NCI-H2196 treated with DMSO at 0.1 percent for 48 hours (cell line): ENCODE data around the gene C1QTNF3.

ENCODE experiments used
- DNase-seq: peaks from one replicate; lab custom pipeline; 2025; ENCODE audit not compliant: unreplicated experiment; lab: John Stamatoyannopoulos, UW

The C1QTNF3 gene

GRCh38 chr5:34022121-34022705 is 20.8 kb downstream of the C1QTNF3 start:
- no peak for DNase-seq

GRCh38 chr5:34021334-34021733 is 21.7 kb downstream of the C1QTNF3 start:
- no peak for DNase-seq

DNA sequence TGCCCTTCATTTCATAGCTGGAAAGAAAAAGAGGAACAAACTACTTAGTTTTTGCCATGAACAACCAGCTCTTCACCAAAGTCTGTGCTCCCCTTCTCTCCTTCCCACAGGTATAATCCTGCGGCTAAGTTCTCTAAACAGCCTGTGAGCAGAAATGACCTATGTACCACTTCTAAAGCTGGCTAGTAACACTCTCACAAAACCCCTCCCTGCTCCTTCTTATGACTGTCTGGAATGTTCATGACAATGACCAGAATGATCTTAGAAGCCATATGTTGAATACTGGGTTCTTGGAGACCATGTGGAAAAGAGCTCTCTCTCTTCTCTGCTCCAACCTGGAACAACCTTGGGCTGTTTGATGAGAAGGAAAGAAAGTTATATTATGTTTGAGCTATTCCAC is 22.3 kb downstream of the C1QTNF3 start:
- DNase-seq, result no peak

DNA sequence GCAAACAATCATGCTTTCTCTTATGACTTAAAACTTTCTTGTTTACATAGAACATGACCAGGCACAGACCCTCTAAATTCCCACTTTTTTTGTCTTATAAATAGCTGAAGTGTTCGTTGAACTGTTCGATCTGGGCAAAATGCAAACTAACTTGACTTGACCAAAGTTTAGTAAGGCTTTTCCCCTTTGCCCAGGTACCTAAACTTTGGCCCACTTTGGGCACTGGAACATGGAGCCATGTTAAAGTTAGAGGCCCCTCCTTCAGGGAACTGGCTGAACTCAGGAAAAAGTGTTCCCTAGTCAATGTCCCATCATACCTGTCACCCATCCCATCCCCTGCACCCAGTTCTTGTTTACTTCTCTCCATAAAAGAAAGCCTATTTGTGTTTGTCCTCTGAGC is 25.8 kb downstream of the C1QTNF3 start:
- DNase-seq, result no peak

GRCh38 chr5:34016750-34017149 is 26.3 kb downstream of the C1QTNF3 start:
- no peak for DNase-seq

- no peak for DNase-seq
These were observed 26.8 kb downstream of the C1QTNF3 start for GRCh38 chr5:34016222-34016621.

GRCh38 chr5:34015120-34015822 is 27.7 kb downstream of the C1QTNF3 start:
- no peak for DNase-seq

DNA sequence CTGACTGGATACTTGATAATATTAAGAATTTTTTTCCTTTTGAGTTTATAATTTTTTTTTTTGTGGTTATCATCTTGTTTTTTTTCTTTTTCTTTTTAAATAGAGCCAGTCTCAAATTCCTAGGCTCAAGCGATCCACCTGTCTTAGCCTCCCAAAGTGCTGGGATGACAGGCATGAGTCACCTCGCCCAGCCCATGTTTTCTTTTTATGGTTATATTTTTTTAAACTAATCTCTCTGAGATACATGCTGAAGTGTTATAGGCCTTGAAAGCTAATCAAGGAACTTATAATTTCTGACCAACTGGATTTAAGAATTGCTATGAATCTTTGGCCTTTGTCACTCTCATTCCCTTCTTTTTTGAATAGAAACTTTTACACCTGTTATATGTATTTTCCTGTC is 28.4 kb downstream of the C1QTNF3 start:
- DNase-seq, result no peak

DNA sequence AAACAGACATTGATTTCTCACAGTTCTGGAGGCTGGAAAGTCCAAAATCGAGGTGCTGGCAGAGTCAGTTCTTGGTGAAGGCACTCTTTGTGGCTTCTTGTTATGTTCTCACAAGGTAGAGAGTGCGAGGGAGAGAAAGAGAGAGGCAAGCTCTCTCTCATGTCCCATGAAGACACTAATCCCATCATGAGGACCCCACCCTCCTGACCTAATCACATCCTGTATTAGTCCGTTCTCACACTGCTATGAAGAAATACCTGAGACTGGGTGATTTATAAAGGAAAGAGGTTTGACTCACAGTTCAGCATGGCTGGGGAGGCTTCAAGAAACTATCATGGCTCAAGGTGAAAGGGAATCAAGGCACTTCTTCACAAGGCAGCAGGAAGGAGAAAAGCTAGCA is 29.5 kb downstream of the C1QTNF3 start:
- DNase-seq, result no peak

GRCh38 chr5:34012791-34013190 is 30.2 kb downstream of the C1QTNF3 start:
- no peak for DNase-seq

- no peak for DNase-seq
These were observed 31.5 kb downstream of the C1QTNF3 start for GRCh38 chr5:34011536-34011935.

DNA sequence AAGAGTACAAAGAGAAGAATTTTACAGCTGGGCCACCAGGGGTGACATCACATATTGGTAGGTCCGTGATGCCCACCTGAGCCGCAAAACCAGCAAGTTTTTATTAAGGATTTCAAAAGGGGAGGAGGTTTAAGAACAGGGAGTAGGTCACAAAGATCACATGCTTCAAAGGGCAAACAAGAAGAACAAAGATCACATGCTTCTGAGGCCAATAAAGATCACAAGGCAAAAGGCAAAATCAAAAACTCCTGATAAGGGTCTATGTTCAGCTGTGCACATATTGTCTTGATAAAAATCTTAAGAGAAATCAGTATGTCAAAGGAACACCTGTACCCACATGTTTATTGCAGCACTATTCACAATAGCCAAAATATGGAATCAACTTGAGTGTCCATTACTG is 32.9 kb downstream of the C1QTNF3 start:
- DNase-seq, result peak; percentile 77

GRCh38 chr5:34009610-34010009 is 33.4 kb downstream of the C1QTNF3 start:
- DNase-seq, result no peak

DNA sequence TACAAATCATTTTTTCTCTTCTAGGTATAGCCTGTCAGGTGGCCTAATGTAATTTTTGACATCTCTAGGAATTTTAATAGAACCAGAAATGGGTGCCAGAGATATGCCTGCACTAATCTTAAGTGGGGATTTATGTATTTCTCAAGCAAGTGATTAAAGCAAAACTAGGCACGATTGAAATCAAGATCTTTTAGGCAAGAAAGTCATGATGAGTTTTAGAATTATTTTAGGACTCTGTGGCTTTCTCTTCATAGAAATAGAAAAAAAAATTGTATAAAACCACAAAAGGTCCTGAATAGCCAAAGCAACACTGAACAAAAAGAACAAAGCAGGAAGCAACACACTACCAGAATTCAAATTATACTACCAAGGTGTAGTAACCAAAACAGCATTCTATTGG is 34.2 kb downstream of the C1QTNF3 start:
- DNase-seq, result no peak

DNA sequence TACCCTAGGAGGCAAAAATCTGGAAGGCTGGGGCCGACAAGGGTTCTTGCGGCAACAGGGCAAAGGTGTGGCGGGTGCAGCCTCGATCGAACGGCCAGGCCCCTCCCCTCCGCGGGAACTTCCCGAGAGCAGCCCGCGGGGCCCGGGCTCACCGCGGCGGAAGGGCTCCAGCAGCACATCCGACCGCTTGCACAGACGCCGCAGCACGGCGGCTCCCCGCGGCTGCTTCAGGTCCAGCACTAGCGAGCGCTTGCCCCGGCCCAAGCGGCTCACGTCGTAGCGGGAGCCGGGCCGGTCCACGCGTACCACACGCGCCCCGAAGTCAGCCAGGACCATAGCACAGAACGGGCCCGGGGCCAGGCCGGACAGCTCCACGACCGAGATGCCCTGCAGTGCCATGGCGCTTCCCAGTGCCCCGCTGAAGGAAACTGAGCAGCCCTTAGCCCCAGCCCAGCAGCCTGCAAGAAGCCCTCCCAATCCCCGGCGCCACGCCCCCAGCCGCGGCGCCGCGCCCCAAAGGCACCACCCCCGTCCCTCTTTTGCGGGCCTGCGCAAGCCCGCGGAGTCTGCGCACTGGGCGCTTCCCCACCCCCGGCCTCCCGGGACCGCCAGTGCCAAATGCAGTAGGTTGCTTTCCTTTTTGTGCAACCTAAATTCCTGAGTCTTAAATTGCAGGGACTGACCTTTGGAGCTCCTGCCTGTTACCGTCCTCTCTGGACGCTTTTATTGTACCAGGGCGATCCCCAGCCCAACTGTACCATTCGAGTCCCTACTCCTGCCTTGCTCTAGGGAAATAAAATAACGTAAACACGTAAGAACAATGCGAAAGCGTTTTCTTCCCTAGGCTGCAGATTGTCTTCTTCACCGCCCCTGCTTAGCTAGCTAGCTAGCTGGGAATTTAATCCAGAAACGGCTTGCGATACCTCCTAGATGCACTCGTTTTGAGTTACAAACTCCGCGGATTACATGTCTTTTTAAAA is 35.1 kb downstream of the C1QTNF3 start, which contains the start of gene AMACR:
Gene AMACR, minus strand, starts transcription at position 430 of the 980 bp plus-strand sequence. Its CDS starts 31 bp downstream, at position 399.
- DNase-seq, result peak; percentile 98

- no peak for DNase-seq
These were observed 35.8 kb downstream of the C1QTNF3 start for GRCh38 chr5:34007201-34007620.

GRCh38 chr5:34005681-34006080 is 37.3 kb downstream of the C1QTNF3 start:
- DNase-seq, result no peak

GRCh38 chr5:34005211-34005610 is 37.8 kb downstream of the C1QTNF3 start:
- no peak for DNase-seq

GRCh38 chr5:34003941-34004340 is 39.1 kb downstream of the C1QTNF3 start:
- DNase-seq, result no peak

DNA sequence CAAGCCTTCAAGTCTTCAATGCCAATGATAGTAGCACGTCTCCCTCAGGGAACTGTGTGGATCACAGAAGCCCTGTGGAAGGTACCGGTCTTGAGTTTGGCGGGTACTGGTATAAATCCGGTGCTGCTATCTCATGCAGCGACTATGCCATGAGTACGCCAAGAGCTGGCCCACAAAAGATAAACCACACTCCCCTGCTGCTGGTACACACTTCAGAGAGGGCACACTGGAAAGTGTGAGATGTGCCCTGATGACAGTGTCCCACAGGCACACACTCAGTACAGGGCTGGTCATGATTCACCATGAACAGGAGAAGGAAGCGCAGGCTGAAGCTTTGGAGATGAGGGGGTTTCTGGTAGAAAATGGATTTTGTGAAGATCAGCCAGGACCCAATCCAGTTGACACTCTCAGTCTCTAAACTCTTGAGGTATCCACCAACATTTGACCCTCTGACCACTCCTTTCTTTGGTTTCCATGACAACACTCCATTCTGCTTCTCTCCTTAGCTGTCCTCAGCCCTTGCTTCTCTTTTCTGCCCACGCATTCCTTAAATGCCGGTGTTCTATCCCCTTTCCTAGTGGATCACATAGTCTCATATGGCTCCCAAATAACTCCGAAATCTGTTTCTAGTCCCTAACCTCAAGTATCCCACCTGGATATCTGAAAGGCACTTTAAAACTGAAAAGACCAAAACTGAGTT is 40.2 kb downstream of the C1QTNF3 start:
- no peak for DNase-seq

DNA sequence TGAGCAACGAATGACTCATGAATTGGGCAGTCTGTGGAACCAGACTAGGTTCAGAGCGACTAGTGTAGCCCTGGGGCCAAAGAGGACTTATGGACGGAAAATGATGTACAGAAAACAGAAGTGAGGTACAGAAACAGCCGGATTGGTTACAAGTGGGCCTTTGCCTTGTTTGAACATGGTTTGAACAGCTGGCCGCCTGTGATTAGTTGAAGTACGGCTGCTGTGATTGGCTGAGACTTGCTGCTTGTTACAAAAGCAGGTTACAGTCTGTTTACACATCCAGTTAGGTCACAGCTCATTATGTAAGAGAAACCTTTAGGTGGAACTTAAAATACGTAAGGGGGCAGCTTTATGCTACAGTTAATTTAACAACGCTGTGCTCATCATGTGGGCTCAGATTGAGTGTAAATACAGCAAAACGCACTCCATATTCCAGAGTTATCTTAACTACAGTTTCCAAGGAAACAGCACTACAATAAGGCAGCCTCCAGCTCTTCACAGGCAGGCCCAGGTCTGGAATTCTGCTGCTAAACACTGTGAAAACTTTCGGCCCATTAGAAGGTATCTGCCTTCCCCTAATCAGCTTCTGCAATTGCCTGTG is 41.7 kb downstream of the C1QTNF3 start:
- DNase-seq, result peak; percentile 98
